ACC112 (cell line): ENCODE data around the gene PLGRKT.

Experiments used
- H2AFZ ChIP-seq: fragments of 200-600 bp; sonication (generic); one replicate; pipeline ENCODE4 v1.6.0; 2017; ENCODE audit warnings: antibody characterized with exemption, low read length; ENCODE audit not compliant: unreplicated experiment
- H3K27ac ChIP-seq: fragments of 200-600 bp; sonication (generic); 2 replicates; pipeline ENCODE4 v1.5.1; 2014; ENCODE audit warnings: low read depth, mild to moderate bottlenecking, antibody characterized with exemption, low read length, moderate library complexity
- H3K27me3 ChIP-seq: fragments of 200-600 bp; sonication (generic); 2 replicates; pipeline ENCODE4 v1.6.1; 2014; ENCODE audit warnings: mild to moderate bottlenecking, antibody characterized with exemption, low read length, moderate library complexity, mixed read lengths; ENCODE audit not compliant: insufficient read depth
- H3K36me3 ChIP-seq: fragments of 200-600 bp; sonication (generic); 2 replicates; pipeline ENCODE4 v1.6.1; 2016; ENCODE audit warnings: mild to moderate bottlenecking, antibody characterized with exemption, low read length, moderate library complexity, mixed read lengths; ENCODE audit not compliant: insufficient read depth
- H3K4me1 ChIP-seq: fragments of 200-600 bp; sonication (generic); one replicate; pipeline ENCODE4 v1.6.1; 2016; ENCODE audit warnings: low read length, mixed read lengths; ENCODE audit not compliant: insufficient read depth, unreplicated experiment, control insufficient read depth
- H3K4me3 ChIP-seq: fragments of 200-600 bp; sonication (generic); 2 replicates; pipeline ENCODE4 v1.5.1; 2014; ENCODE audit warnings: mild to moderate bottlenecking, low read depth, low read length
- H3K79me2 ChIP-seq: fragments of 200-600 bp; sonication (generic); one replicate; pipeline ENCODE4 v1.6.0; 2016; ENCODE audit warnings: low read length; ENCODE audit not compliant: control insufficient read depth, unreplicated experiment, insufficient read depth

PLGRKT gene

GRCh38 chr9:5375790-5376477 is 61.8 kb downstream of the PLGRKT start:
- no peak overlapping the region for H3K27ac ChIP-seq

GRCh38 chr9:5375091-5375490 is 62.6 kb downstream of the PLGRKT start:
- Histone ChIP-seq H3K36me3 (no peaks in the 10 kb centered on the region), H3K4me1 (peaks cover 7% of the 10 kb centered on the region), H3K27ac (no peak overlapping the region), H3K4me3 (no peak overlapping the region), H3K27me3 (no peaks in the 10 kb centered on the region), H2AFZ (no peak overlapping the region), H3K79me2 (no peaks in the 10 kb centered on the region)

More at GRCh38 chr9:5375790-5376477, 61.8 kb downstream of the PLGRKT start:
- no peak overlapping the region for H2AFZ ChIP-seq
- H3K4me1 ChIP-seq: peaks cover 7% of the 10 kb centered on the region
- no peaks in the 10 kb centered on the region for H3K36me3 ChIP-seq
- H3K4me3 ChIP-seq: no peak overlapping the region
- H3K79me2 ChIP-seq: no peaks in the 10 kb centered on the region
- no peaks in the 10 kb centered on the region for H3K27me3 ChIP-seq

- Histone ChIP-seq H2AFZ (no peak overlapping the region), H3K4me3 (no peak overlapping the region)
Measured at GRCh38 chr9:5364294-5365024, 73.3 kb downstream of the PLGRKT start.

GRCh38 chr9:5361326-5362010 is 76.3 kb downstream of the PLGRKT start:
- no peak overlapping the region for H2AFZ ChIP-seq
- no peaks in the 10 kb centered on the region for H3K4me1 ChIP-seq
- H3K27me3 ChIP-seq: no peaks in the 10 kb centered on the region
- H3K27ac ChIP-seq: no peak overlapping the region
- no peak overlapping the region for H3K4me3 ChIP-seq
- H3K36me3 ChIP-seq: no peaks in the 10 kb centered on the region
- no peaks in the 10 kb centered on the region for H3K79me2 ChIP-seq

More at GRCh38 chr9:5364294-5365024, 73.3 kb downstream of the PLGRKT start:
- Histone ChIP-seq H3K27ac (no peak overlapping the region), H3K36me3 (no peaks in the 10 kb centered on the region), H3K79me2 (no peaks in the 10 kb centered on the region), H3K27me3 (no peaks in the 10 kb centered on the region), H3K4me1 (no peaks in the 10 kb centered on the region)

GRCh38 chr9:5360341-5360740 is 77.4 kb downstream of the PLGRKT start:
- Histone ChIP-seq H3K79me2 (no peaks in the 10 kb centered on the region), H3K4me3 (no peak overlapping the region), H3K27ac (no peak overlapping the region), H3K36me3 (no peaks in the 10 kb centered on the region), H3K27me3 (no peaks in the 10 kb centered on the region), H2AFZ (no peak overlapping the region), H3K4me1 (no peaks in the 10 kb centered on the region)

- H3K4me1 ChIP-seq: no peaks in the 10 kb centered on the region
- H3K27me3 ChIP-seq: peaks cover 5% of the 10 kb centered on the region; the same call in 1 of the 2 replicates
- no peak overlapping the region for H2AFZ ChIP-seq
- H3K36me3 ChIP-seq: no peaks in the 10 kb centered on the region
- H3K4me3 ChIP-seq: no peak overlapping the region
- no peaks in the 10 kb centered on the region for H3K79me2 ChIP-seq
- no peak overlapping the region for H3K27ac ChIP-seq
Measured at GRCh38 chr9:5357431-5358105, 80.2 kb downstream of the PLGRKT start.

GRCh38 chr9:5355817-5356216 is 81.9 kb downstream of the PLGRKT start:
- Histone ChIP-seq H3K4me1 (no peaks in the 10 kb centered on the region), H2AFZ (no peak overlapping the region), H3K27me3 (peaks cover 12% of the 10 kb centered on the region; the same call in 1 of the 2 replicates), H3K4me3 (no peak overlapping the region), H3K79me2 (no peaks in the 10 kb centered on the region), H3K36me3 (no peaks in the 10 kb centered on the region), H3K27ac (no peak overlapping the region)

GRCh38 chr9:5355226-5355625 is 82.5 kb downstream of the PLGRKT start:
- no peak overlapping the region for H3K4me3 ChIP-seq

GRCh38 chr9:5354184-5354583 is 83.5 kb downstream of the PLGRKT start:
- no peaks in the 10 kb centered on the region for H3K4me1 ChIP-seq
- H3K4me3 ChIP-seq: no peak overlapping the region
- no peak overlapping the region for H3K27ac ChIP-seq
- no peak overlapping the region for H2AFZ ChIP-seq
- no peaks in the 10 kb centered on the region for H3K79me2 ChIP-seq
- no peaks in the 10 kb centered on the region for H3K36me3 ChIP-seq
- H3K27me3 ChIP-seq: peaks cover 12% of the 10 kb centered on the region; the same call in 1 of the 2 replicates

More at GRCh38 chr9:5355226-5355625, 82.5 kb downstream of the PLGRKT start:
- Histone ChIP-seq H3K36me3 (no peaks in the 10 kb centered on the region), H3K27ac (no peak overlapping the region), H3K79me2 (no peaks in the 10 kb centered on the region), H3K4me1 (no peaks in the 10 kb centered on the region), H3K27me3 (peaks cover 12% of the 10 kb centered on the region; the same call in 1 of the 2 replicates), H2AFZ (no peak overlapping the region)

- no peak overlapping the region for H3K4me3 ChIP-seq
Measured at GRCh38 chr9:5352637-5353248, 85.0 kb downstream of the PLGRKT start.

More at GRCh38 chr9:5352637-5353248, 85.0 kb downstream of the PLGRKT start:
- no peaks in the 10 kb centered on the region for H3K79me2 ChIP-seq
- no peak overlapping the region for H2AFZ ChIP-seq
- H3K36me3 ChIP-seq: no peaks in the 10 kb centered on the region
- no peaks in the 10 kb centered on the region for H3K4me1 ChIP-seq
- no peak overlapping the region for H3K27ac ChIP-seq
- peaks cover 12% of the 10 kb centered on the region; the same call in 1 of the 2 replicates for H3K27me3 ChIP-seq
